Naive thymus-derived CD4-positive, alpha-beta T cell (primary cell): ENCODE measurements around the gene ABCG4. TPM values are rescaled to one million over a fixed set of nuclear protein-coding genes. Genes with fewer than 3 reads are reported as not detected.

ENCODE experiments used
- ATAC-seq: fragments of 150-1000 bp; cut with Tn5 transposase; 2 replicates; pipeline ENCODE4 v1.10.0; 2021; ENCODE audit warnings: mild to moderate bottlenecking, moderate library complexity
- CTCF ChIA-PET: fragments of 350-600 bp; sonication (Branson Sonifier 250); formaldehyde crosslinking; loops from one replicate; lab custom pipeline; 2021; ENCODE audit warnings: antibody characterized with exemption; lab: Charles Lee
- POLR2A ChIA-PET: fragments of 350-600 bp; sonication (Branson Sonifier 250); formaldehyde crosslinking; loops from one replicate; lab custom pipeline; 2021; ENCODE audit warnings: antibody characterized with exemption, inconsistent platforms; lab: Charles Lee
- DNase-seq, 9 donors: peaks; one replicate each; pipeline versions ENCODE4 v3.0.0 to v3.0.0-alpha.2; 2020 to 2022; ENCODE audit warnings: mixed read lengths in 1 of 9
- H3K27ac ChIP-seq: one replicate; pipeline ENCODE4 v1.7.0; 2013; ENCODE audit warnings: mild to moderate bottlenecking, low read depth, low read length, moderate library complexity
- H3K27me3 ChIP-seq, 2 donors: one replicate each; pipeline ENCODE4 v1.7.0; 2013; ENCODE audit warnings: low read length in 2 of 2, mild to moderate bottlenecking in 2 of 2, moderate library complexity in 2 of 2; ENCODE audit not compliant: control insufficient read depth in 2 of 2, insufficient read depth in 2 of 2
- H3K36me3 ChIP-seq, 3 experiments: 1 replicate in 2 of 3; 2 replicates in 1 of 3; pipeline ENCODE4 v1.7.0; 2013; ENCODE audit warnings: low read length in 3 of 3, mild to moderate bottlenecking in 3 of 3, moderate library complexity in 1 of 3; ENCODE audit not compliant: insufficient read depth in 3 of 3, control insufficient read depth in 2 of 3
- H3K4me1 ChIP-seq, 2 donors: one replicate each; pipeline ENCODE4 v1.7.0; 2013; ENCODE audit warnings: low read length in 2 of 2, mild to moderate bottlenecking in 2 of 2, moderate library complexity in 1 of 2; ENCODE audit not compliant: control insufficient read depth in 2 of 2, insufficient read depth in 2 of 2
- H3K4me3 ChIP-seq: 2 replicates; pipeline ENCODE4 v1.7.0; 2013; ENCODE audit warnings: mild to moderate bottlenecking, low read length
- H3K9me3 ChIP-seq, 3 experiments: 1 replicate in 2 of 3; 2 replicates in 1 of 3; pipeline ENCODE4 v1.7.0; 2013; ENCODE audit warnings: low read length in 3 of 3; ENCODE audit not compliant: control insufficient read depth in 2 of 3
- H3K27ac Mint-ChIP-seq, 9 donors: one replicate each; pipeline ENCODE4 v1.8.0; 2020 to 2022; ENCODE audit warnings: mixed read lengths in 9 of 9, mild to moderate bottlenecking in 8 of 9, moderate library complexity in 5 of 9, inconsistent platforms in 2 of 9
- H3K27me3 Mint-ChIP-seq, 5 donors: one replicate each; pipeline ENCODE4 v1.8.0; 2021 to 2022; ENCODE audit warnings: mixed read lengths in 5 of 5, mild to moderate bottlenecking in 1 of 5
- H3K36me3 Mint-ChIP-seq, 5 donors: one replicate each; pipeline ENCODE4 v1.8.0; 2020 to 2022; ENCODE audit warnings: mixed read lengths in 5 of 5, mild to moderate bottlenecking in 3 of 5, inconsistent platforms in 1 of 5
- H3K4me1 Mint-ChIP-seq, 7 donors: one replicate each; pipeline ENCODE4 v1.8.0; 2020 to 2022; ENCODE audit warnings: mixed read lengths in 7 of 7, mild to moderate bottlenecking in 3 of 7, inconsistent platforms in 1 of 7
- H3K4me3 Mint-ChIP-seq, 10 donors: one replicate each; pipeline ENCODE4 v1.8.0; 2020 to 2022; ENCODE audit warnings: mild to moderate bottlenecking in 10 of 10, mixed read lengths in 10 of 10, moderate library complexity in 6 of 10, inconsistent platforms in 2 of 10
- H3K9me3 Mint-ChIP-seq, 11 donors: one replicate each; pipeline ENCODE4 v1.8.0; 2020 to 2022; ENCODE audit warnings: mixed read lengths in 11 of 11, mild to moderate bottlenecking in 4 of 11, inconsistent platforms in 1 of 11, moderate library complexity in 1 of 11
- intact Hi-C, 2 donors: fragments of 100-400 bp; cut with micrococcal nuclease; formaldehyde crosslinking; loops; one replicate each; pipeline ENCODE4 v1.15.1; 2023
- polyA plus RNA-seq, 2 donors: library from polyadenylated mRNA; unstranded; fragments of 300-500 nt; fragmentation: Illumina TruSeq; gene quantifications; one replicate each; pipeline ENCODE4 v1.2.3, GENCODE V29; 2021
- total RNA-seq, 6 experiments: library from RNA in 5 of 6; stranded (reverse) in 5 of 6; gene quantifications; 1 replicate in 5 of 6; 2 replicates in 1 of 6; pipeline ENCODE4 v1.2.3 and lab custom pipeline; 2021 to 2026

Gene ABCG4
- total and polyA plus RNA-seq, 7 experiments from 2014 or later, result 0.13 TPM; not detected in 6

GRCh38 chr11:119209186-119209585 is 60.3 kb downstream of the ABCG4 start:
- peak overlapping the region in 6 of 10 donors; percentile 33 to 97 (median 56) for H3K4me3 Mint-ChIP-seq
- H3K36me3 ChIP-seq, result peaks cover 0 to 4% (median 0%) of the 10 kb centered on the region in 3 experiments
- peaks cover 0 to 7% (median 0%) of the 10 kb centered on the region in 5 donors for H3K36me3 Mint-ChIP-seq
- H3K27me3 ChIP-seq, result no peaks in the 10 kb centered on the region
- ChIA-PET CTCF (interaction anchor here (0.9 to 2.7 kb wide), 4 partner anchors 13 to 75 kb away, joined by 3 to 9 read pairs (median 4); no protein-coding TSS in a partner anchor), POLR2A (interaction anchor here (0.6 to 1.8 kb wide), 5 partner anchors 32 to 213 kb away, joined by 3 to 4 read pairs (median 3); no protein-coding TSS in a partner anchor)
- H3K27ac Mint-ChIP-seq, result peak overlapping the region in 4 of 9 donors; percentile 12 to 76 (median 46)
- no peaks in the 10 kb centered on the region for H3K27me3 Mint-ChIP-seq
- H3K4me3 ChIP-seq, result no peak overlapping the region
- peaks cover 7 to 23% of the 10 kb centered on the region in 2 donors for H3K4me1 ChIP-seq
- intact Hi-C loops, result loop anchor here (5.0 kb wide), 2 partner anchors 33 to 128 kb away; no protein-coding TSS in a partner anchor
- ATAC-seq (no peak), DNase-seq (no peak)
- H3K4me1 Mint-ChIP-seq, result peaks cover 24 to 69% (median 55%) of the 10 kb centered on the region in 7 donors
- no peaks in the 10 kb centered on the region for H3K9me3 Mint-ChIP-seq
- no peaks in the 10 kb centered on the region for H3K9me3 ChIP-seq
- H3K27ac ChIP-seq, result no peak overlapping the region

GRCh38 chr11:119210050-119210449 is 61.2 kb downstream of the ABCG4 start:
- DNase-seq, result no peak
- Mint-ChIP-seq H3K36me3 (peaks cover 0 to 7% (median 4%) of the 10 kb centered on the region in 5 donors), H3K9me3 (no peaks in the 10 kb centered on the region), H3K4me3 (peak overlapping the region in 6 of 10 donors; percentile 14 to 88 (median 36)), H3K4me1 (peaks cover 28 to 70% (median 61%) of the 10 kb centered on the region in 7 donors), H3K27ac (peak overlapping the region in 8 of 9 donors; percentile 8 to 84 (median 60)), H3K27me3 (no peaks in the 10 kb centered on the region)
- peaks cover 7 to 23% of the 10 kb centered on the region in 2 donors for H3K4me1 ChIP-seq
- no peaks in the 10 kb centered on the region for H3K9me3 ChIP-seq
- H3K4me3 ChIP-seq, result no peak overlapping the region
- H3K27me3 ChIP-seq, result no peaks in the 10 kb centered on the region
- intact Hi-C loops, result no loop called here
- no peak overlapping the region for H3K27ac ChIP-seq
- H3K36me3 ChIP-seq, result peaks cover 0 to 4% (median 0%) of the 10 kb centered on the region in 3 experiments
- no peak for ATAC-seq
- ChIA-PET POLR2A (interaction anchor here (0.6 to 1.8 kb wide), 6 partner anchors 14 to 214 kb away, joined by 3 to 7 read pairs (median 4); no protein-coding TSS in a partner anchor), CTCF (interaction anchor here (1.2 to 2.7 kb wide), 2 partner anchors 12 to 53 kb away, joined by 4 to 9 read pairs; no protein-coding TSS in a partner anchor)

Other genes starting within 250 kb of the ABCG4 start
- gene BCL9L, start 223.1 kb upstream of the ABCG4 start, total RNA-seq, result 100 to 1,000 TPM in 4 of 5 experiments, 10 to 100 TPM in 1; 67.8 to 269 (median 266) TPM
- 1 to 10 TPM; 6.7 to 7.2 TPM for gene BCL9L, start 223.1 kb upstream of the ABCG4 start, polyA plus RNA-seq
- gene UPK2, start 192.8 kb upstream of the ABCG4 start, total RNA-seq, result under 1 TPM in 1 of 5 experiments, not detected in 4; 0.24 TPM
- under 1 TPM in 1 of 2 donors, not detected in 1; 0.51 TPM for gene UPK2, start 192.8 kb upstream of the ABCG4 start, polyA plus RNA-seq
- gene FOXR1, start 177.3 kb upstream of the ABCG4 start, total RNA-seq, result not detected
- gene FOXR1, start 177.3 kb upstream of the ABCG4 start, polyA plus RNA-seq, result not detected
- 100 to 1,000 TPM in 4 of 5 experiments, 10 to 100 TPM in 1; 53.5 to 136 (median 109) TPM for gene CENATAC, start 150.9 kb upstream of the ABCG4 start, total RNA-seq
- gene CENATAC, start 150.9 kb upstream of the ABCG4 start, polyA plus RNA-seq, result 10 to 100 TPM in 1 of 2 donors, 1 to 10 TPM in 1; 8.4 to 13.5 TPM
- gene RPS25, start 130.7 kb upstream of the ABCG4 start, total RNA-seq, result 1,000 to 10,000 TPM; 1,535 to 3,042 (median 2,772) TPM
- gene RPS25, start 130.7 kb upstream of the ABCG4 start, polyA plus RNA-seq, result 1,000 to 10,000 TPM; 4,222 to 6,094 TPM
- 10 to 100 TPM; 70.7 to 80.3 (median 77.8) TPM for gene TRAPPC4, start 130.3 kb upstream of the ABCG4 start, total RNA-seq
- 100 to 1,000 TPM in 1 of 2 donors, 10 to 100 TPM in 1; 82.1 to 123 TPM for gene TRAPPC4, start 130.3 kb upstream of the ABCG4 start, polyA plus RNA-seq
- gene SLC37A4, start 118.2 kb upstream of the ABCG4 start, total RNA-seq, result 10 to 100 TPM in 3 of 5 experiments, 1 to 10 TPM in 2; 7.1 to 20.8 (median 14.6) TPM
- gene SLC37A4, start 118.2 kb upstream of the ABCG4 start, polyA plus RNA-seq, result 10 to 100 TPM; 10.6 to 13.1 TPM
- gene HYOU1, start 91.8 kb upstream of the ABCG4 start, total RNA-seq, result 100 to 1,000 TPM in 3 of 5 experiments, 10 to 100 TPM in 2; 77.8 to 198 (median 110) TPM
- gene HYOU1, start 91.8 kb upstream of the ABCG4 start, polyA plus RNA-seq, result 10 to 100 TPM; 11.3 to 18.3 TPM
- gene VPS11, start 81.2 kb upstream of the ABCG4 start, total RNA-seq, result 10 to 100 TPM; 39.0 to 73.9 (median 57.1) TPM
- 10 to 100 TPM; 40.3 to 72.1 TPM for gene VPS11, start 81.2 kb upstream of the ABCG4 start, polyA plus RNA-seq
- 10 to 100 TPM in 1 of 5 experiments, 1 to 10 TPM in 4; 6.7 to 25.4 (median 7.7) TPM for gene HMBS, start 64.2 kb upstream of the ABCG4 start, total RNA-seq
- 10 to 100 TPM; 20.8 to 25.3 TPM for gene HMBS, start 64.2 kb upstream of the ABCG4 start, polyA plus RNA-seq
- gene DPAGT1, start 47.2 kb upstream of the ABCG4 start, total RNA-seq, result 10 to 100 TPM; 21.9 to 63.9 (median 37.9) TPM
- 10 to 100 TPM; 25.0 to 32.6 TPM for gene DPAGT1, start 47.2 kb upstream of the ABCG4 start, polyA plus RNA-seq
- 10 to 100 TPM; 24.7 to 40.7 (median 36.1) TPM for gene C2CD2L, start 41.7 kb upstream of the ABCG4 start, total RNA-seq
- gene C2CD2L, start 41.7 kb upstream of the ABCG4 start, polyA plus RNA-seq, result 10 to 100 TPM in 1 of 2 donors, 1 to 10 TPM in 1; 2.7 to 10.2 TPM
- gene HINFP, start 27.5 kb upstream of the ABCG4 start, total RNA-seq, result 10 to 100 TPM; 30.7 to 79.7 (median 42.7) TPM
- gene HINFP, start 27.5 kb upstream of the ABCG4 start, polyA plus RNA-seq, result 10 to 100 TPM; 14.7 to 24.1 TPM
- 10 to 100 TPM in 2 of 5 experiments, 1 to 10 TPM in 3; 8.3 to 19.5 (median 9.8) TPM for gene NLRX1, start 19.7 kb downstream of the ABCG4 start, total RNA-seq
- gene NLRX1, start 19.7 kb downstream of the ABCG4 start, polyA plus RNA-seq, result 10 to 100 TPM in 1 of 2 donors, 1 to 10 TPM in 1; 6.5 to 10.6 TPM
- gene NHERF4, start 36.4 kb downstream of the ABCG4 start, total RNA-seq, result 1 to 10 TPM in 3 of 5 experiments, under 1 TPM in 2; 0.19 to 2.2 (median 1.2) TPM
- not detected for gene NHERF4, start 36.4 kb downstream of the ABCG4 start, polyA plus RNA-seq
- 10 to 100 TPM; 37.0 to 51.8 (median 40.5) TPM for gene CBL, start 57.3 kb downstream of the ABCG4 start, total RNA-seq
- 10 to 100 TPM; 17.5 to 18.0 TPM for gene CBL, start 57.3 kb downstream of the ABCG4 start, polyA plus RNA-seq
- 1 to 10 TPM in 2 of 5 experiments, under 1 TPM in 3; 0.08 to 5.1 (median 0.73) TPM for gene MCAM, start 168.1 kb downstream of the ABCG4 start, total RNA-seq
- gene MCAM, start 168.1 kb downstream of the ABCG4 start, polyA plus RNA-seq, result under 1 TPM in 1 of 2 donors, not detected in 1; 0.26 TPM
- gene RNF26, start 185.5 kb downstream of the ABCG4 start, total RNA-seq, result 10 to 100 TPM; 16.9 to 28.3 (median 18.9) TPM
- gene RNF26, start 185.5 kb downstream of the ABCG4 start, polyA plus RNA-seq, result 10 to 100 TPM; 50.3 to 59.1 TPM
- gene C1QTNF5, start 191.8 kb downstream of the ABCG4 start, total RNA-seq, result not detected
- gene C1QTNF5, start 191.8 kb downstream of the ABCG4 start, polyA plus RNA-seq, result not detected
- not detected for gene MFRP, start 197.7 kb downstream of the ABCG4 start, total RNA-seq
- not detected for gene MFRP, start 197.7 kb downstream of the ABCG4 start, polyA plus RNA-seq
- 1 to 10 TPM in 1 of 5 experiments, under 1 TPM in 4; 0.07 to 1.1 (median 0.43) TPM for gene USP2, start 232.6 kb downstream of the ABCG4 start, total RNA-seq
- under 1 TPM; 0.26 to 0.50 TPM for gene USP2, start 232.6 kb downstream of the ABCG4 start, polyA plus RNA-seq